ENCODE data around the gene MAN1C1.

MAN1C1 gene

GRCh38 chr1:25819491-25820246 is 203.1 kb downstream of the MAN1C1 start, which contains the start of gene MTFR1L:
Gene MTFR1L, plus strand, starts transcription at chr1:25819954. Its CDS starts 3,151 bp downstream, at chr1:25823105.
- peak; percentile 55 to 60 for DNase-seq

GRCh38 chr1:25820247-25821111 is 203.9 kb downstream of the MAN1C1 start:
- peak; percentile 50 to 68 for DNase-seq

GRCh38 chr1:25821112-25821476 is 204.5 kb downstream of the MAN1C1 start:
- peak in 1 of 2 experiments; percentile 23 for DNase-seq

GRCh38 chr1:25821630-25822091 is 205.1 kb downstream of the MAN1C1 start:
- no peak for DNase-seq

GRCh38 chr1:25825605-25826004 is 209.0 kb downstream of the MAN1C1 start:
- DNase-seq = peak; percentile 24 to 28

GRCh38 chr1:25826571-25826970 is 210.0 kb downstream of the MAN1C1 start:
- no peak for DNase-seq

GRCh38 chr1:25828491-25828890 is 211.9 kb downstream of the MAN1C1 start:
- no peak for DNase-seq

GRCh38 chr1:25829046-25829445 is 212.5 kb downstream of the MAN1C1 start:
- no peak for DNase-seq

- DNase-seq = no peak
These were observed 215.1 kb downstream of the MAN1C1 start for GRCh38 chr1:25831569-25832196.

- no peak for DNase-seq
These were observed 215.9 kb downstream of the MAN1C1 start for GRCh38 chr1:25832336-25833037.

- DNase-seq = no peak
These were observed 216.6 kb downstream of the MAN1C1 start for GRCh38 chr1:25833158-25833557.

All from AML-193 (cell line).